GM19023 (cell line): ENCODE results near the gene CHDH.

Experiments
- ATAC-seq: cut with Tn5 transposase; IDR thresholded peaks from one replicate; pipeline ENCODE4 v1.9.1; 2021; ENCODE audit warnings: mild to moderate bottlenecking, moderate library complexity; ENCODE audit not compliant: unreplicated experiment

Gene CHDH

DNA sequence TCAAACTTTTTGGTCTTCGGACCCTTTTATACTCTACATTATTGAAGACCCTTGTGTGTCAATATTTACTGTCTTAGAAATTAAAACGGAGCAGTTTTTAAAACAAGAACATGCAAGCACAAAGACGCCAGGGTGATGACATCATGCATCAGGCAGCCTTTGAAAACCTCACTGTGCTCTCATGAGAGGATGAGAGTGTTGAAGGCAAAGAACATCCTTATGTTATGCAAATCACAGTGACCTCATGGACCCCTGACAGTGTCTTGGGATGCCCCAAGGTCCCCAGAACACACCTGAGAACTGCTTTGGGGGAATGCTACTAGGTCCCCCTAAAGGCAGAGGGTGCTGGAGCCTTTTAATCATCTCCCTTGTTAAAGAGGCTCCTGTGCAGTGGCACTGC is 51.6 kb downstream of the CHDH start:
- ATAC-seq, result no peak

GRCh38 chr3:53792866-53793265 is 53.4 kb downstream of the CHDH start:
- no peak for ATAC-seq

GRCh38 chr3:53791317-53791716 is 54.9 kb downstream of the CHDH start:
- ATAC-seq, result no peak

- ATAC-seq, result no peak
These were observed 55.7 kb downstream of the CHDH start for GRCh38 chr3:53790470-53790869.

GRCh38 chr3:53789459-53789858 is 56.8 kb downstream of the CHDH start:
- ATAC-seq, result no peak

DNA sequence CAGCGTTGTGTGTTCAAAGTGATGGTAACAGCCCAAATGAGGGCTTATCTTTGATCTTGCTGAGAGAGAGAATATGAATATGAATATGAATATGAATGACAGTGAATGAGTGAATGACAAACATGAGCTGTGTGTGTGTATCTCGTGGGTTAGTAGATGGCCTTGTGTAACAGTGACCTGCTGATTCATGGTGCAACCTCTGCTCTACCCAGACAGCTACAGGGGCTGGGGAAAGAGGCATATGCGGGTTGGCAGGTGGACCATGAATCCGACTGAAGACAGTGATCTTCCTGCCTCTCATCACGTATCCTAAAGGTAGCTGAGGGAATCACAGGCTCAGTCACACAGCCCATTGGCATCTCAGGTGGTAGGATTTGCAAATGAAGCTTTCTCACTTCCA is 58.2 kb downstream of the CHDH start:
- no peak for ATAC-seq

DNA sequence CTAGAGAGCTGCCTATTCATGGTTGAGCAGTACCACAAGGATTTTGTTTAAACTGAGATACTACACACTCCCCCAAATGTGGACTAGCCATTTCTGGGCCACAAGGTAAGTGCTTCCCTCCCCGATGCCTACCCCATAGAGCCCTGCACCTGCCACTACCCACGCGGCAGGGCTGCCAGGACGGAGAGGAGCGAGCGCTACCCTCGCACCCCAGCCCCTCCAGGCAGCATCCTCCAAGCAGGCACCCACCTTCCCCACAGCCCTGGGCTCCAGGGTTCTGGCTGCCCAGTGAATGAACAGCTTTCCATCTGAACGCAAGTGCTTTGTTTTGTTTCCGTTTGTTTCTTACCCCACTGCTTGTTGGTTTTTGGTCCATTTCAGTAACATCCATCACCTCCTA is 59.2 kb downstream of the CHDH start:
- ATAC-seq, result no peak

- no peak for ATAC-seq
These were observed 65.4 kb downstream of the CHDH start for GRCh38 chr3:53780806-53781205.

- no peak for ATAC-seq
These were observed 66.0 kb downstream of the CHDH start for GRCh38 chr3:53780171-53780570.

- ATAC-seq, result no peak
These were observed 68.1 kb downstream of the CHDH start for GRCh38 chr3:53778153-53778552.

DNA sequence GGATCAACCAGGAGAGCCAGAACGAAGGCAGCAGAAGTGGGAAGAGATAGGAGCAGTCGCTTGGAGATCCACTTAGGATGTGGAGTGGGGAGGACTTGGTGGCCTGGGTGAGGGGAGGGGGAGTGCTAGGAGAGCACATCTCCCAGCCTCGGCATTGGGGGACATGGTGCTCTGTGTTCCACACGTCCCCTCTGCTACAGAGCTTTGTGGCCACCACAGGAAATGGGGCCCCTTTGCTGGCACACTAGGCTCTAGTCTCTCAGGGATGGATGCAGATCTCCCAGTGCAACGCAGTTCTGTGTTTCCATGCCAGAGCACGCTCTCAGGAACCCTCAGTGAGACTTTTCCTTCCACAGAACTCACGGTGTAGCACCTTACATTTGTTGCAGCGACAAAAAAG is 68.8 kb downstream of the CHDH start:
- ATAC-seq, result no peak

GRCh38 chr3:53776494-53777101 is 69.6 kb downstream of the CHDH start:
- ATAC-seq, result no peak

DNA sequence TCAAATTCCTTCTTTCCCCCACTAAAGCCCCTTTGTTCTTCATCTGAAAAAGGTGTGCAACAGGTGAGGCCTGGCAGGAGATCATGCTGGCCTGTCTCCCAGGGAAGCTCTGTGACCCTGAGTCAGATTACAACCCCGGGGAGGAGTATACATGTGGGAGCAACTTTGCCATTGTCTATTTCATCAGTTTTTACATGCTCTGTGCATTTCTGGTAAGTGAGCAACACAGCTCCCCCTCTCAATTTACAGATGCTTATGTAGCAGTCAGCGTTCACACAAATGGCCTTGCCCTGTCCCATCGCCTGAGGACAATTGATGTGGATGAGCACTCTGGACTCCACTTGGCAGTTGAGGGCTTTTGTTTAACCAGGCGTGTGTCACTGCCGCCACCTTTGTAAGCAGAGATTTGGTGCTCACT is 70.4 kb downstream of the CHDH start:
- no peak for ATAC-seq

GRCh38 chr3:53775018-53775417 is 71.2 kb downstream of the CHDH start:
- no peak for ATAC-seq

GRCh38 chr3:53774414-53774813 is 71.8 kb downstream of the CHDH start:
- ATAC-seq, result no peak

DNA sequence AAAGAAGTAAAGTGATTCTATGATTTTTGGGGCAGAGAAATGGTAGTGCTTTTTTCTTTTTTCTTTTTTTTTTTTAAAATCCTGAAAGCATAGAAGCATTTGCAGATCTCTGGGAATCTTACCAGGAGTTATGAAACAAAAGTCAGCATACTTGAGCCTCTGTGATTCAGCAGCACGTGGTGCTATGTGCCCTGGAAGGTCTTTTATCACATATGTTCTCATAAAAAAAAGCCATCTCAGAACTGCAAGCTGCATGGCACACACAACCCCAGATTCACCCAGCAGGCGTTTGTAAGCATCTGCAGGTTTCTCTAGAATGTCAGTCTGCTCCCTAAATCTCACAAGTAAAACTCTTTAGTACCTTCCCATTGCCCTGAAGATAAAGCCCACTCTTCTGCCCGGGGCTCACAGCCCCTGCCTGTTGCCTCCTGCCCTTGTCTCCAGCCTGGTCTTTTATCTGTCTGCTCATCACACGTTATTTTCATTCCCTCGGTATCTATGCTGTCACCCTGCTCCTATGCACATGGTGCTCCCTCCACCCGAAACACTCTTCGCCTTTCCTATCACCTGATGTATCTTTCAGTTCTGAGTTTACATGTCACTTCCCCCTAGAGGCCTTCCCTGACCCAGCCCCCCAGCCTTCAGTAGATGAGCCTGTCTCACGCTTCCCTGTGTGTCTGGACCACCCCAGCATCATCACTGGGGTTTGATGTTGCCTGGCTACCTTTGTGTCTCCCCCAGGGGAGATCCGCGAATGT is 72.4 kb downstream of the CHDH start:
- peak; percentile 65 for ATAC-seq

DNA sequence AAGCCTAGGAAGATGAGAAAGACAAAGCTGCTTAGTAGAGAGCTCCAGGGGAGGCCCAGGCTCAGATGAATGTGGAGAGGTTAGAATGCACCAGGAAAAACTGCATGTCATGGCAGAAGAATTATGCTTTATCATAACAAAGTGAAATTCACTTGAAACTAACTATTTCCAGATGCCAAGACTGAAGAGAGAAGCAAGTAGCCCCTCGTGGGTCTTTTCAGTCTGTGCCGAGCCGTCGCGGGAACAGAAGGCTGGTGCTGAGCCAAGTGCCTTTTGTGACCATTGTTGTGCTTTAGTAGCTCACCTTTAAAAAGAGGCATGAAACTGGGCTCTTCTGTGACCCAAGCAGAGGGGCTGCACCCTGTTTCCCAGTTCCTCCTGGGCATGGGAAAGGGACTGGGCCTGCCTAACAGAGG is 73.2 kb downstream of the CHDH start:
- no peak for ATAC-seq

GRCh38 chr3:53772562-53772961 is 73.7 kb downstream of the CHDH start:
- no peak for ATAC-seq

DNA sequence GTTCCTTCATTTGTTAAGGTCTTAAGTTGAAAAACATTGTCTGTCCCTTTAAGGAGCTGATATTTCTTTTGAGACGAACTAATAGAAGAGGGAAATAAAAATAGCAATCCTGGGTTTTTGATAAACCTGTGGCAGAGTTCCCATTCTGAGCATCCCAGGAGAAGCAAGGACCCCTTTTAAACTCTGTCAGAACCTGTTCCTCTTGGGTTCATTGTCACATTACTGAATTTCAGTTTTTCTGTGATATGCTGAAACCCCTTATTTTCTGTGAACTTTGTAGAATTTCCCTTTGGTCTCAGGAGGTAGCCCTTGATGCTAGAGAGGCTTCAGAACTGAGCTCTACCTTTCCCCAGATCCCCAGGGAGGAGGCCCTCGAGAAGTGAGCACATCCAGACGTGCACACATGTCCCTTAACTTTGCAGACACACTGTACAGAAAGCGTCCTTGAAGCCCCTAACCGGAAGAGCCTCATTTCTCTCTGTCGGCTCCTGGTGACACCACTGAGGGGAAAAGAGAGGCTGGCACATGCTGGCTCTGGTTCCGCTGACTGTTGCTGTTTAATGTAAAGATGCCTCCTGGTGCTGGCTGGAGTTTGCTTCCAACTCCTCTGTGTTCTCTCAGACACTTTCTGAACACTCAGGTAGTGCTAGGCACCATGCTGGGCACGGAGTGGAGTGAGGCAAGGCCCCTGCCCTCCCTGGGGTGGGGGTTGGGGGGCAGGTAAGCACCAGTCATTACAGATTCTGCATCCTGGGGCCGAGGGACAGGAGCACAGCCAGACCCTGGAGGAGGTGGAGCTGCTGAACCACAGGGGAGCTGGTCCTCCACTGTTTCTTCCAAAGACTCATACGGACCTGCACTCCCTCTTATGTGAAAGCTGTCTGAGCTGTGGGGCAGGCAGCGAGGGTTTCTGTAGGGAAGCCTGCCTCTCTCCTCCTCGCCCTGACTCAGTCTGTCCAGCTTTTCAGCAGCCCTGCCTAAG is 77.5 kb downstream of the CHDH start:
- ATAC-seq, result no peak

GRCh38 chr3:53766706-53767105 is 79.5 kb downstream of the CHDH start:
- no peak for ATAC-seq

DNA sequence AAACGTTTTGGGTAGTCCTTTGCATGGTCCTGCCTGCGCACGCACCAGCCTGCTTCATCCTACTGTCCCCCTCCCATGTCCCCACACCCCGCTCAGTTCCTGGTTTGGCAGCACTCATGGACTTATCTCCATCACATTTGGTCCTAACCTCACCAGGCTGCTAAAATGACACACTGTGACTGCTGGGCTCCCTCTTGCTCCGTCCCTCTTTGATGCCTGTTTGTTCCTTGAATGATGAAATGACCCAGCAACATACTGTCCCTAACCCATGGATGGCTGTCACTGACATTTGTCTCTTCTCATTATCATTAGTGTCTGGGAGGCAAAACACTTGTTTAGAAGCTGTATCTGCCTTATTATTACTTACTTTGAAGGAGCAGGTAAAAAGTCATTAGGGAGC is 80.5 kb downstream of the CHDH start:
- no peak for ATAC-seq
